GM19324 (cell line): ENCODE data around the gene CTNNA2.

ENCODE experiments used
- ATAC-seq: cut with Tn5 transposase; IDR thresholded peaks from one replicate; pipeline ENCODE4 v1.9.1; 2021; ENCODE audit warnings: mild to moderate bottlenecking, moderate library complexity; ENCODE audit not compliant: unreplicated experiment, low FRiP score

Gene CTNNA2

GRCh38 chr2:80244905-80245584, 732.2 kb downstream of the CTNNA2 start:
- no peak for ATAC-seq

- no peak for ATAC-seq
Observed at GRCh38 chr2:80246534-80246933, 733.7 kb downstream of the CTNNA2 start.

GRCh38 chr2:80247339-80247738, 734.5 kb downstream of the CTNNA2 start:
- no peak for ATAC-seq

- ATAC-seq, result no peak
Observed at GRCh38 chr2:80248146-80248545, 735.3 kb downstream of the CTNNA2 start.

GRCh38 chr2:80252294-80252986, 739.6 kb downstream of the CTNNA2 start:
- ATAC-seq, result no peak

- ATAC-seq, result no peak
Observed at GRCh38 chr2:80255918-80256781, 743.3 kb downstream of the CTNNA2 start.

GRCh38 chr2:80256782-80257167, 743.9 kb downstream of the CTNNA2 start:
- no peak for ATAC-seq

- ATAC-seq, result no peak
Observed at GRCh38 chr2:80257450-80257849, 744.6 kb downstream of the CTNNA2 start.

GRCh38 chr2:80258341-80258740, 745.5 kb downstream of the CTNNA2 start:
- no peak for ATAC-seq

- no peak for ATAC-seq
Observed at GRCh38 chr2:80258793-80259192, 745.9 kb downstream of the CTNNA2 start.

GRCh38 chr2:80259292-80259691, 746.4 kb downstream of the CTNNA2 start:
- ATAC-seq, result no peak

GRCh38 chr2:80266231-80266630, 753.4 kb downstream of the CTNNA2 start:
- no peak for ATAC-seq

GRCh38 chr2:80269806-80270205, 757.0 kb downstream of the CTNNA2 start:
- no peak for ATAC-seq

GRCh38 chr2:80280598-80280997, 767.7 kb downstream of the CTNNA2 start:
- ATAC-seq, result no peak

- no peak for ATAC-seq
Observed at GRCh38 chr2:80281049-80281448, 768.2 kb downstream of the CTNNA2 start.

- no peak for ATAC-seq
Observed at GRCh38 chr2:80288576-80288975, 775.7 kb downstream of the CTNNA2 start.

- no peak for ATAC-seq
Observed at GRCh38 chr2:80291656-80292055, 778.8 kb downstream of the CTNNA2 start.

- no peak for ATAC-seq
Observed at GRCh38 chr2:80292474-80292873, 779.6 kb downstream of the CTNNA2 start.

- ATAC-seq, result no peak
Observed at GRCh38 chr2:80293039-80293438, 780.2 kb downstream of the CTNNA2 start.

GRCh38 chr2:80298954-80299353, 786.1 kb downstream of the CTNNA2 start:
- ATAC-seq, result no peak

GRCh38 chr2:80299661-80300060, 786.8 kb downstream of the CTNNA2 start:
- ATAC-seq, result no peak
